Activated T-cell treated with anti-CD3 and anti-CD28 coated beads, Interleukin-2, amount 50 U/mL, for 1 hour (primary cell): Measurements from ENCODE around the gene DNASE1L1.
"Not testable (repeated sequence)": the region's sequence is repeated elsewhere in the genome, so short reads cannot be mapped to it uniquely, and the experiment has no call there.

Experiments
- DNase-seq: peaks from one replicate; pipeline ENCODE4 v3.0.0-alpha.2; 2020

Gene DNASE1L1

GRCh38 chrX:154403192-154403591, 5.9 kb downstream of the DNASE1L1 start:
- DNase-seq: no peak

GRCh38 chrX:154402622-154403127, 6.4 kb downstream of the DNASE1L1 start:
- DNase-seq: no peak

GRCh38 chrX:154401918-154402621, 7.0 kb downstream of the DNASE1L1 start:
- DNase-seq: no peak

- DNase-seq: no peak
Observed at GRCh38 chrX:154401045-154401799, 7.8 kb downstream of the DNASE1L1 start.

GRCh38 chrX:154400369-154400817, 8.7 kb downstream of the DNASE1L1 start:
- not testable (repeated sequence) for DNase-seq

GRCh38 chrX:154399527-154400368, 9.3 kb downstream of the DNASE1L1 start:
- DNase-seq: no peak

- peak; percentile 80 for DNase-seq
Observed at GRCh38 chrX:154398668-154399526, 10.2 kb downstream of the DNASE1L1 start.

GRCh38 chrX:154397888-154398667, 11.0 kb downstream of the DNASE1L1 start, which contains the start of gene RPL10:
RPL10 (plus strand) TSS chrX:154398377; CDS start chrX:154398520, 143 bp downstream.
- peak; percentile 85 for DNase-seq

GRCh38 chrX:154396973-154397887, 11.8 kb downstream of the DNASE1L1 start:
- DNase-seq: no peak

GRCh38 chrX:154396363-154396762, 12.7 kb downstream of the DNASE1L1 start:
- not testable (repeated sequence) for DNase-seq

- DNase-seq: peak; percentile 65
Observed at GRCh38 chrX:154389812-154390747, 19.0 kb downstream of the DNASE1L1 start.

- not testable (repeated sequence) for DNase-seq
Observed at GRCh38 chrX:154388649-154389048, 20.4 kb downstream of the DNASE1L1 start.

- not testable (repeated sequence) for DNase-seq
Observed at GRCh38 chrX:154388094-154388493, 21.0 kb downstream of the DNASE1L1 start.

GRCh38 chrX:154384284-154384892, 24.7 kb downstream of the DNASE1L1 start:
- DNase-seq: no peak

- DNase-seq: peak; percentile 20
Observed at GRCh38 chrX:154383359-154384283, 25.4 kb downstream of the DNASE1L1 start.

GRCh38 chrX:154382483-154383069, 26.5 kb downstream of the DNASE1L1 start:
- DNase-seq: peak; percentile 21

- DNase-seq: no peak
Observed at GRCh38 chrX:154381271-154381670, 27.8 kb downstream of the DNASE1L1 start.
